Mononuclear cell (primary cell): Measurements from ENCODE around the gene AUTS2. TPM values are rescaled to one million over a fixed set of nuclear protein-coding genes. Genes with fewer than 3 reads are reported as not detected.

Experiments
- H3K27me3 ChIP-seq: 2 replicates; pipeline ENCODE4 v1.6.0; 2011; ENCODE audit warnings: low read length, control low read depth; ENCODE audit not compliant: insufficient read depth
- H3K4me1 ChIP-seq: 2 replicates; pipeline ENCODE4 v1.5.1; 2011; ENCODE audit warnings: mild to moderate bottlenecking, low read length, control low read depth; ENCODE audit not compliant: insufficient read depth
- H3K4me3 ChIP-seq: 2 replicates; pipeline ENCODE4 v1.5.1; 2011; ENCODE audit warnings: mild to moderate bottlenecking, low read length, moderate library complexity
- H3K9me3 ChIP-seq: 2 replicates; pipeline ENCODE4 v1.5.1; 2011; ENCODE audit warnings: low read depth, mild to moderate bottlenecking, control low read depth, low read length
- total RNA-seq: library from RNA; depleted of rRNA; stranded (reverse); fragments of >200 nt; gene quantifications from one replicate; pipeline ENCODE4 v1.2.3, GENCODE V29; 2012

Gene AUTS2
- total RNA-seq, 1 donor = 16.5 TPM

- Histone ChIP-seq H3K27me3 (no peaks in the 10 kb centered on the region), H3K4me3 (no peak overlapping the region), H3K9me3 (no peaks in the 10 kb centered on the region), H3K4me1 (no peaks in the 10 kb centered on the region)
These were observed 188.6 kb downstream of the AUTS2 start for GRCh38 chr7:69786730-69787395.

DNA sequence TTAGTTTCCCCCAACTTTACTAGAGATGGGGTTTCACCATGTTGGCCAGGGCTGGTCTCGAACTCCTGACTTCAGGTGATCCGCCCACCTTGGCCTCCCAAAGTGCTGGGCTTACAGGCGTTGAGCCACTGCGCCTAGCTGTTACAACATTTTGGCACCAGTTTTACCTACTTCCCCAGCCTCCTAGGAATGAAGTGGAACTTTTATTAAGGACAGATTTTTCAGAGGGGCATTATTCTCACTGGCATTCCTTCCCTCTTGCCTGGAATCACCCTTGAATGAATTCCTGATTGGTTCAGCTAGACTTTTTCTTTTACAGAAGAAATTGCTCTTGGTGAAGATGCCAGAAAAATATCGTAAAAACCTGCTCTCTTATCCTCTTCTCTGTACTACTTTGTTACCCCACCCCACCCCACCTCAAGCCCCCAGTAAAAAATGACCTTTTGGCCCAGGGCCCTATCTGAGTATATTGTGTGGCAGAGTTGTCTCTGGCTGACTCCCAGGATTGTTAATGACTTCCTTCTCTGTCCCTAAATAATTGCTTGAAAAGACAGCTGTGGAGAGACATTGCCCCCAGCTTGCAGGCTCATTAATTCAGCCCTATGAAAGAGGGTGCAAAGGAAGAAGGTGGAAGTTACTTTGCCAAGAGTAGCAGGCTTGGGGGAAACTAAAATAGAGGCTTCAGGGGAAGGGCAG is 189.6 kb downstream of the AUTS2 start:
- Histone ChIP-seq H3K4me3 (no peak overlapping the region), H3K27me3 (no peaks in the 10 kb centered on the region), H3K4me1 (no peaks in the 10 kb centered on the region), H3K9me3 (no peaks in the 10 kb centered on the region)

DNA sequence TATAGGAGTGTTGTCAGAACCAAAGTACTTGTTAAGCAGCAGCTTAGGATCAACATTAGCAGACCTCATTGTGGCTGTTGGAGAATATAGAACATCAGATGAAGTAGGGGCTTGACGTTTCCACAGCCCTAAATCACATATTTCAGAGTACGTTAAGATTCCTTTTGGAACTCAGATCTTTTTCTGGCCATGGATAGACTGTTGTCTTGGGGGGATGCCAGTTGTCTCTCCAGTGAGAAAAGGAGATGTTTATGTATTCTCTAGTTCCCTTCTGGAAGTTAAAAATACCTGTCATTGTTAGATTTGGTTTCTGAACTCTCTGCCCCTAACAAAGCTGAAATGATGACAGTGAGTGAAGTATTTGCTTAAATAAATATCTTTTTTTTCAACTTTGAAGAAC is 191.3 kb downstream of the AUTS2 start:
- H3K4me1 ChIP-seq = no peaks in the 10 kb centered on the region
- H3K9me3 ChIP-seq = no peaks in the 10 kb centered on the region
- H3K27me3 ChIP-seq = no peaks in the 10 kb centered on the region
- H3K4me3 ChIP-seq = no peak overlapping the region

- Histone ChIP-seq H3K4me3 (no peak overlapping the region), H3K27me3 (no peaks in the 10 kb centered on the region), H3K9me3 (no peaks in the 10 kb centered on the region), H3K4me1 (no peaks in the 10 kb centered on the region)
These were observed 192.9 kb downstream of the AUTS2 start for GRCh38 chr7:69790977-69791724.

- no peaks in the 10 kb centered on the region for H3K4me1 ChIP-seq
- no peaks in the 10 kb centered on the region for H3K9me3 ChIP-seq
- no peak overlapping the region for H3K4me3 ChIP-seq
- H3K27me3 ChIP-seq = no peaks in the 10 kb centered on the region
These were observed 193.5 kb downstream of the AUTS2 start for GRCh38 chr7:69791739-69792138.

DNA sequence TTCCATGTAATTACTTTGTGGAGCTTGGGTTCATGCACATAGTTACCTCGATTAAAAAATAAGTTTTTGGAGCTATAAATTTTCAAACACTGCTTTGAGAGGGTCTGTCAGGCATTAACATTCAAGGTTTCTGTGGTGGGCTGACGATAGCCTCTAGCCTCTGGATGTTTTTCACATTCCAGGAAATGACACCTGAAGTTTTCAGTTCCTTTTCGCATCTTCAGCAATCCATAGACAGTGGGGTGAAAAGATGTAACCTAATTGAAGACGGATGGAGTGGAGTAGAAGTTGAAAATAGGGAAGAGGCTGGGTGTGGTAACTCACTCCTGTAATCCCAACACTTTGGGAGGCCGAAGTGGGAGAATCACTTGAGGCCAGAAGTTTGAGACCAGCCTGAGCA is 197.7 kb downstream of the AUTS2 start:
- Histone ChIP-seq H3K27me3 (no peaks in the 10 kb centered on the region), H3K4me3 (no peak overlapping the region), H3K4me1 (no peaks in the 10 kb centered on the region), H3K9me3 (no peaks in the 10 kb centered on the region)

DNA sequence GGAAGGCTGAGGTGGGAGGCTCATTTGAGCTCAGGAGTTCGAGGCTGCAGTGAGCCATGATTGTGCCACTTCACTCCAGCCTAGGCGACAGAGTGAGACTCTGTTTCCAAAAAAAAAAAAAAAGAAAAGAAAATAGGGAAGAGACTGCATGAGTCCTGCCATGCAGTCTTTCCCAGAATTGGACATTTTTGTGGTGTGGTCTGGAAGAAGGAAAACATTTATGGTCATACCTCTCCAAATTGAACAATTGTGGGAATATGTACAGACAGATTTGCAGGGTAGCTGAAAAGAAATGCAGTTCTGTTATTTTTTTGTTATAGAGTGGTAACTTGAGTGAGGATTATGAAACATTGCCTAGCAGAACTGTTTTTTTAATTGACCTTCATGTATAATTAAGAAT is 198.1 kb downstream of the AUTS2 start:
- H3K27me3 ChIP-seq = no peaks in the 10 kb centered on the region
- no peak overlapping the region for H3K4me3 ChIP-seq

GRCh38 chr7:69799048-69799697 is 200.9 kb downstream of the AUTS2 start:
- Histone ChIP-seq H3K4me3 (no peak overlapping the region), H3K4me1 (no peaks in the 10 kb centered on the region), H3K9me3 (no peaks in the 10 kb centered on the region), H3K27me3 (no peaks in the 10 kb centered on the region)

More for the DNA sequence above, 198.1 kb downstream of the AUTS2 start:
- no peaks in the 10 kb centered on the region for H3K4me1 ChIP-seq
- no peaks in the 10 kb centered on the region for H3K9me3 ChIP-seq

- H3K4me1 ChIP-seq = no peaks in the 10 kb centered on the region
- H3K9me3 ChIP-seq = no peaks in the 10 kb centered on the region
- H3K4me3 ChIP-seq = no peak overlapping the region
- no peaks in the 10 kb centered on the region for H3K27me3 ChIP-seq
These were observed 201.7 kb downstream of the AUTS2 start for GRCh38 chr7:69799990-69800389.

GRCh38 chr7:69800495-69800894 is 202.2 kb downstream of the AUTS2 start:
- no peaks in the 10 kb centered on the region for H3K4me1 ChIP-seq
- no peak overlapping the region for H3K4me3 ChIP-seq
- no peaks in the 10 kb centered on the region for H3K27me3 ChIP-seq
- H3K9me3 ChIP-seq = no peaks in the 10 kb centered on the region

GRCh38 chr7:69801729-69802682 is 203.7 kb downstream of the AUTS2 start:
- Histone ChIP-seq H3K27me3 (no peaks in the 10 kb centered on the region), H3K9me3 (no peaks in the 10 kb centered on the region), H3K4me1 (no peaks in the 10 kb centered on the region), H3K4me3 (no peak overlapping the region)

GRCh38 chr7:69803699-69804516 is 205.6 kb downstream of the AUTS2 start:
- H3K4me1 ChIP-seq = no peaks in the 10 kb centered on the region
- H3K9me3 ChIP-seq = no peaks in the 10 kb centered on the region
- no peaks in the 10 kb centered on the region for H3K27me3 ChIP-seq
- no peak overlapping the region for H3K4me3 ChIP-seq

DNA sequence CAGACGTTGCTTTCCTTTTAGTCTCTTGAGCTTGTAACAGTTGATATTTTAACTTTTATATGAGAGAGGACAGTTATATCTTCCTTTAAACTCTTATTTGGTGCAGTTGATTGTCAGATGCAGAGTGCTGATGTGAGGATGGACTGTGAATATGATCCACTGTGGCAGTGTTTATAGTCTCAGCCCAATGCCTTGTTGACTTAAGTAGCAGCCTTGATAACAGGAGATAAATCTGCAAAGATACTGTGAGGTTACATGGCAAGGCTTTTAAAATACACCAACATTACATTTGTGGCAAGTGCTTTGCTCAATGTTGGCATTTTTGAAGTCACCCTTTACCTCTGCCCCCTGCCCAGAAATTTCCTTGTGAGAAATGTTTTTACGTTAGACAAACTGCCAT is 206.7 kb downstream of the AUTS2 start:
- H3K4me3 ChIP-seq = no peak overlapping the region
- H3K4me1 ChIP-seq = no peaks in the 10 kb centered on the region
- H3K9me3 ChIP-seq = no peaks in the 10 kb centered on the region

GRCh38 chr7:69808391-69808790 is 210.1 kb downstream of the AUTS2 start:
- Histone ChIP-seq H3K9me3 (no peaks in the 10 kb centered on the region), H3K4me3 (no peak overlapping the region), H3K4me1 (no peaks in the 10 kb centered on the region), H3K27me3 (no peaks in the 10 kb centered on the region)

More for the DNA sequence above, 206.7 kb downstream of the AUTS2 start:
- no peaks in the 10 kb centered on the region for H3K27me3 ChIP-seq
